VCaP (cell line): ENCODE data around the gene ARHGAP33.
"Not testable (repeated sequence)": the region's sequence is repeated elsewhere in the genome, so short reads cannot be mapped to it uniquely, and the experiment has no call there.

Experiments
- H3K27ac ChIP-seq: fragments of 450-650 bp; 2 replicates; pipeline ENCODE4 v1.5.1; 2017
- CTCF ChIP-seq: fragments of 450-650 bp; conservative IDR thresholded peaks from 2 replicates; pipeline ENCODE4 v1.5.1; 2017; ENCODE audit warnings: mild to moderate bottlenecking, moderate library complexity

Gene ARHGAP33

DNA sequence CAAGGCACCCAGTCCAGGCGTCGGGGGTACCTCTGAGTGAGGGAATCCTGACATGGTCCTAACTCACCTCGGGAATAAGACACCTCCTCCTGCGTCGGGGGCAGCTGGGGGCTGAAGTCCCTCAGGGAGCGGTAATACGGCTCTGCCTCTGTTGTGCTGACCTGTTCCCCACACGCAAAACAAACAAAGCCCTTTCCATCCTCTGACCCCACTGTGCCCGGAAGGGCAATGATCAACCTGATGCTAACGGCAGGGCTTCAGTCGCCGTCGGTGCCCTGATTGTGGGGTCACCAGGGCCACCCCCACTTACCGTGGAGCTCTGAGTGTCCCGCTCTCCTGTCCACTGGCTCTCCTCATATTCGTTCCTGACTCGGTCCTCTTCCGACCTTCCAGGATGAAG is 55.6 kb downstream of the ARHGAP33 start:
- TF ChIP-seq CTCF, result no peak
- no peak overlapping the region for H3K27ac ChIP-seq

- TF ChIP-seq CTCF, result no peak
- no peak overlapping the region for H3K27ac ChIP-seq
Observed at GRCh38 chr19:35832054-35832453, 56.7 kb downstream of the ARHGAP33 start.

DNA sequence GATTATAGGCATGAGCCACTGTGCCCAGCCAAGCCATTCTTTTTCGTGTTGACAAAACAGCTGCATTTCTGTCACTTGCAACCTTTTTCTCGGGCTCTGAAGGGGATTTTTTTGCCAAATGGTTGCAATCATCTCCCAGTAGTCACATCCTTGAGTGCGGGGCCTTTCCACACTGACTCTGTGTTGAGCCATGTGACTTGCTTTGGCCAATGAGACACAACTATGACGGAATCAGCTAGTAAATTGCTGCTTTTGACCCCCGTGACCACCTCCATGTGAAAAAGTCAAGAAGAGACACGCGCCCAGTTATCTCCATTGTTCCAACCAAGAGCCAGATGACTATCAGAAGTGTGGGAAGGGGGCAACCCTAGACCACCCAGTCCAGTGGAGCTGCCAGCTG is 58.6 kb downstream of the ARHGAP33 start:
- TF ChIP-seq CTCF, result no peak
- H3K27ac ChIP-seq, result no peak overlapping the region

DNA sequence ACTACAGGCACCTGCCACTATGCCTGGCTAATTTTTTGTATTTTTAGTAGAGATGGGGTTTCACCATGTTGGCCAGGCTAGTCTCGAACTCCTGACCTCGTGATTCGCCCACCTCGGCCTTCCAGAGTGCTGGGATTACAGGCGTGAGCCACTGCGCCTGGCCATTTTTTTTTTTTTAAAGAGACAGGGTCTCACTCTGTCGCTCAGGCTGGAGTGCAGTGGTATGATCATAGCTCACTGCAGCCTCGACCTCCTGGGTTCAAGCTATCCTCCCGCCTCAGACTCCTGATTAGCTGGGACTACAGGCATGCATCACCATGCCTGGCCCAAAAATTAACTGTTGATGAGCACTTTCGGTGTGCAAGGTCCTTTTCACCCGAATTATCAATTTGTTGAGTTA is 60.7 kb downstream of the ARHGAP33 start:
- H3K27ac ChIP-seq, result not testable (repeated sequence)
